Measurements from ENCODE around the gene TRNAU1AP. TPM values are rescaled to one million over a fixed set of nuclear protein-coding genes. Genes with fewer than 3 reads are reported as not detected.
"Not testable (repeated sequence)": the region's sequence is repeated elsewhere in the genome, so short reads cannot be mapped to it uniquely, and the experiment has no call there.

The TRNAU1AP gene
- total and polyA plus RNA-seq, 7 donors: 14.1 to 36.5 (median 26.8) TPM

DNA sequence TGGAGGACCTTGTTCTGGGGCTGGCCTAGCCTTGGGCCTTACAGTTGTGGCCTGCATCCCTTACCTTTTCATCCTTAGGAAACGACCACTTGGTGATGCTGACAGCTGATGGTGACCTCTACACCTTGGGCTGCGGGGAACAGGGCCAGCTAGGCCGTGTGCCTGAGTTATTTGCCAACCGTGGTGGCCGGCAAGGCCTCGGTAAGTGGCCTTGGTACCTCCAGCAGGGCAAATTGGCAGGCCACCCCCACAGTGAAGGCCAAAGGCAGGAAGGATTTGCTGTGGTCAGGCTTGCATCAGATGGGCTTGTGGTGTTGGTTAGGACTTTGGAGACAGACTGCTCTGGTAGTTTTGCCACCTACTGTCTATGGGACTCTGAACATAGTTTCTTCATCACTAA lies 17.7 kb upstream of the TRNAU1AP start:
- no peak for DNase-seq
- no peak for TF ChIP-seq EP300 (IDR thresholded peaks at IDR 0.05)
- no peak for TF ChIP-seq POLR2AphosphoS5 (IDR thresholded peaks at IDR 0.05)
- no peak for TF ChIP-seq CTCF (IDR thresholded peaks at IDR 0.05)
- TF ChIP-seq POLR2A (IDR thresholded peaks at IDR 0.05): no peak
- intact Hi-C loops (cut with DNase I): no loop called here

GRCh38 chr1:28537457-28538199 lies 15.3 kb upstream of the TRNAU1AP start:
- Histone ChIP-seq H3K9me3 (no peaks in the 10 kb centered on the region), H3K36me3 (peaks cover 0 to 19% (median 9%) of the 10 kb centered on the region in 4 donors)
- 61 to 82% methylated on average over 8 of the region's 8 CpGs for WGBS, 2 donors

More for the DNA sequence above, 17.7 kb upstream of the TRNAU1AP start:
- no peak overlapping the region for H3K27ac ChIP-seq
- H3K27me3 ChIP-seq: no peaks in the 10 kb centered on the region
- no peak overlapping the region for H3K4me3 ChIP-seq
- no peaks in the 10 kb centered on the region for H3K4me1 ChIP-seq
- no peaks in the 10 kb centered on the region for H3K9me3 ChIP-seq
- H3K36me3 ChIP-seq: peaks cover 0 to 25% (median 14%) of the 10 kb centered on the region in 4 donors
- WGBS, 2 donors: 89 to 93% methylated on average over 6 of the region's 6 CpGs

GRCh38 chr1:28538286-28538685 lies 14.6 kb upstream of the TRNAU1AP start:
- 72 to 84% methylated on average over 6 of the region's 6 CpGs for WGBS, 2 donors
- no peak overlapping the region for H3K4me3 ChIP-seq
- no peaks in the 10 kb centered on the region for H3K27me3 ChIP-seq
- peaks cover 0 to 19% (median 9%) of the 10 kb centered on the region in 4 donors for H3K36me3 ChIP-seq
- H3K27ac ChIP-seq: no peak overlapping the region
- no peak for DNase-seq
- TF ChIP-seq POLR2AphosphoS5 (IDR thresholded peaks at IDR 0.05): no peak
- no peak for TF ChIP-seq EP300 (IDR thresholded peaks at IDR 0.05)
- TF ChIP-seq CTCF (IDR thresholded peaks at IDR 0.05): no peak
- no peak for TF ChIP-seq POLR2A (IDR thresholded peaks at IDR 0.05)
- intact Hi-C loops (cut with DNase I): no loop called here
- no peaks in the 10 kb centered on the region for H3K9me3 ChIP-seq
- H3K4me1 ChIP-seq: no peaks in the 10 kb centered on the region

More at GRCh38 chr1:28537457-28538199, 15.3 kb upstream of the TRNAU1AP start:
- Histone ChIP-seq H3K4me1 (no peaks in the 10 kb centered on the region), H3K27me3 (no peaks in the 10 kb centered on the region), H3K27ac (no peak overlapping the region), H3K4me3 (no peak overlapping the region)
- intact Hi-C loops (cut with DNase I): no loop called here
- TF ChIP-seq CTCF (IDR thresholded peaks at IDR 0.05) (no peak), POLR2A (IDR thresholded peaks at IDR 0.05) (no peak), POLR2AphosphoS5 (IDR thresholded peaks at IDR 0.05) (no peak), EP300 (IDR thresholded peaks at IDR 0.05) (no peak)
- DNase-seq: no peak

DNA sequence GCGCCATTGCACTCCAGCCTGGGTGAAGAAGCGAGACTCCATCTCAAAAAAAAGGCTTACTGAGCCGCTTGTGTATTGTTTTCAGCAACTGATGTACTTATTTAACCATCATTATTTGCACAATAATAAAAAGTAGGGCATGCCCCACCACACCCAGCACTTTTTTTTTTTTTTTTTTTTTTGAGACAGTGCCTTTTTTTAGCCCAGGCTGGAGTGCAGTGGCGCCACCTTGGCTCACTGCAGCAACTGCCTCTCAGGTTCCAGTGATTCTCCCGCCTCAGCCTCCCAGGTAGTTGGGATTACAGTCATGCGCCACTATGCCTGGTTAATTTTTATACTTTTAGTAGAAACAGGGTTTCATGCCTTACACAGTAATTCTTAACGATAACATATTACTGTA lies 12.2 kb upstream of the TRNAU1AP start:
- no peaks in the 10 kb centered on the region for H3K27me3 ChIP-seq
- intact Hi-C loops (cut with DNase I): no loop called here
- H3K4me1 ChIP-seq: no peaks in the 10 kb centered on the region
- no peak for DNase-seq
- H3K27ac ChIP-seq: no peak overlapping the region
- WGBS, 2 donors: 46 to 79% methylated on average over 7 of the region's 7 CpGs
- H3K36me3 ChIP-seq: peaks cover 0 to 12% (median 4%) of the 10 kb centered on the region in 4 donors
- H3K9me3 ChIP-seq: no peaks in the 10 kb centered on the region
- H3K4me3 ChIP-seq: no peak overlapping the region
- TF ChIP-seq EP300 (IDR thresholded peaks at IDR 0.05) (no peak), POLR2AphosphoS5 (IDR thresholded peaks at IDR 0.05) (no peak), CTCF (IDR thresholded peaks at IDR 0.05) (no peak), POLR2A (IDR thresholded peaks at IDR 0.05) (no peak)

DNA sequence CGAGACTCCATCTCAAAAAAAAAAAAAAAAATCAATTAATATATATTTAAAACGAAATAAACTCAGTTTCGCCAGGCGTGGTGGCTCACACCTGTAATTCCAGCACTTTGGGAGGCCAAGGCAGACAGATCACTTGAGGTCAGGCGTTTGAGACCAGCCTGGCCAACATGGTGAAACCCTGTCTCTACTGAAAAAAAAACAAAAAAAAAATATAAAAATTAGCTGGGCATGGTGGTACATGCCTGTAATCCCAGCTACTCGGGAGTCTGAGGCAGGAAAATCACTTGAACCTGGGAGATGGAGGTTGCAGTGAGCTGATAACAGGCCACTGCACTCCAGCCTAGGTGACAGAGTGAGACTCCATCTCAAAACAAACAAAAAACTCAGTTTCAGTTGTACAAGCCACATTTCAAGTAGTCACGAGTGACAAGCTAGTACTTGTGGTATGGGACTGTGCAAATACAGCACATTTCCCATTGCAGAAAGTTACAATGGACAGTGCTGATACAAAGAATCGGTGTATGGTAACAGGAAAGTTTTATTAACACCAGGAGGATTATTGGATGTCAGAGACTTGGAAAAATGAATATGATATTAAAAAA lies 11.4 kb upstream of the TRNAU1AP start:
- intact Hi-C loops (cut with DNase I); H3K36me3 ChIP-seq; H3K27ac ChIP-seq; H3K4me1 ChIP-seq; DNase-seq; H3K27me3 ChIP-seq; H3K4me3 ChIP-seq; H3K9me3 ChIP-seq: not testable (repeated sequence)
- 81 to 89% methylated on average over 8 of the region's 8 CpGs for WGBS, 2 donors
